HG02610 (cell line): Measurements from ENCODE around the gene ARHGAP44.
A peak's percentile ranks its signal among the peaks of the same experiment; 100 is the strongest.
"Not testable (repeated sequence)": the region's sequence is repeated elsewhere in the genome, so short reads cannot be mapped to it uniquely, and the experiment has no call there.

ENCODE experiments used
- ATAC-seq: cut with Tn5 transposase; IDR thresholded peaks from one replicate; pipeline ENCODE4 v1.9.1; 2021; ENCODE audit warnings: mild to moderate bottlenecking, moderate library complexity; ENCODE audit not compliant: unreplicated experiment

ARHGAP44 gene

GRCh38 chr17:12814718-12815117 is 25.4 kb downstream of the ARHGAP44 start:
- no peak for ATAC-seq

GRCh38 chr17:12815642-12816141 is 26.4 kb downstream of the ARHGAP44 start:
- peak; percentile 99 for ATAC-seq

GRCh38 chr17:12821376-12821940 is 32.2 kb downstream of the ARHGAP44 start:
- no peak for ATAC-seq

GRCh38 chr17:12826431-12826830 is 37.1 kb downstream of the ARHGAP44 start:
- no peak for ATAC-seq

- ATAC-seq = no peak
Observed at GRCh38 chr17:12830777-12831247, 41.5 kb downstream of the ARHGAP44 start.

GRCh38 chr17:12831839-12832238 is 42.5 kb downstream of the ARHGAP44 start:
- ATAC-seq = no peak

- no peak for ATAC-seq
Observed at GRCh38 chr17:12839042-12839441, 49.7 kb downstream of the ARHGAP44 start.

- ATAC-seq = no peak
Observed at GRCh38 chr17:12842936-12843335, 53.6 kb downstream of the ARHGAP44 start.

- no peak for ATAC-seq
Observed at GRCh38 chr17:12850996-12851395, 61.7 kb downstream of the ARHGAP44 start.

GRCh38 chr17:12851901-12852435 is 62.7 kb downstream of the ARHGAP44 start:
- no peak for ATAC-seq

GRCh38 chr17:12853921-12854320 is 64.6 kb downstream of the ARHGAP44 start:
- no peak for ATAC-seq

- ATAC-seq = no peak
Observed at GRCh38 chr17:12856416-12856815, 67.1 kb downstream of the ARHGAP44 start.

GRCh38 chr17:12857592-12857991 is 68.3 kb downstream of the ARHGAP44 start:
- ATAC-seq = no peak

GRCh38 chr17:12859520-12859919 is 70.2 kb downstream of the ARHGAP44 start:
- ATAC-seq = no peak

GRCh38 chr17:12865769-12866168 is 76.5 kb downstream of the ARHGAP44 start:
- ATAC-seq = no peak

- ATAC-seq = no peak
Observed at GRCh38 chr17:12866244-12866643, 76.9 kb downstream of the ARHGAP44 start.

- no peak for ATAC-seq
Observed at GRCh38 chr17:12867726-12868125, 78.4 kb downstream of the ARHGAP44 start.

- not testable (repeated sequence) for ATAC-seq
Observed at GRCh38 chr17:12873415-12874125, 84.3 kb downstream of the ARHGAP44 start.

- no peak for ATAC-seq
Observed at GRCh38 chr17:12877953-12878669, 88.8 kb downstream of the ARHGAP44 start.

- ATAC-seq = not testable (repeated sequence)
Observed at GRCh38 chr17:12879096-12879495, 89.8 kb downstream of the ARHGAP44 start.

GRCh38 chr17:12883472-12883871 is 94.2 kb downstream of the ARHGAP44 start:
- no peak for ATAC-seq
